Prostate gland (tissue), 2 donors: ENCODE measurements around the gene JAK1.

Experiments used
- POLR2A ChIP-seq: fragments of 450-650 bp; IDR thresholded peaks from one replicate; pipeline ENCODE4 v1.6.1; 2016; ENCODE audit warnings: antibody characterized with exemption, mild to moderate bottlenecking
- TF ChIP-seq, protein P1 (sequence below), 4 experiments: fragments of 200-600 bp in 2 of 4; fragments of 450-650 bp in 2 of 4; sonication (generic) in 2 of 4; IDR thresholded peaks; 1 replicate in 3 of 4; 2 replicates in 1 of 4; pipeline ENCODE4 v1.5.1; 2016 to 2019; ENCODE audit warnings: antibody characterized with exemption in 4 of 4, mild to moderate bottlenecking in 2 of 4, moderate library complexity in 2 of 4

DNA sequence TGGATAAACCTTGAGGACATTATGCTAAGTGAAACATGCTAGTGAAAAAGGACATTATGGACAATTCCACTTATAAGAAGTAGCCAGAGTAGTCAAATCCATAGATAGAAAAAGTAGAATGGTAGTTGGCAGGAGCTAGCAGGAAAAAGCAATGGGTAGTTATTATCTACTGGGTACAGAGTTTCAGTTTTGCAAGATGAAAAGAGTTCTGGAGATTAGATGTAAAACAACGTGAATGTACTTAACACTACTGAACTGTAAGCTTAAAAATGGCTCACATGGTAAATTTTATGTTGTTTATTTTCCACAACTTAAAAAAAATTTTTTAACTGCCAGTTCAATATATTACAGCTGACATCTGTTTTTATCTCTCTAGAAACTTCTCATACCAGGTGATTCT is 19.4 kb downstream of the JAK1 start:
- TF ChIP-seq, protein P1, sequence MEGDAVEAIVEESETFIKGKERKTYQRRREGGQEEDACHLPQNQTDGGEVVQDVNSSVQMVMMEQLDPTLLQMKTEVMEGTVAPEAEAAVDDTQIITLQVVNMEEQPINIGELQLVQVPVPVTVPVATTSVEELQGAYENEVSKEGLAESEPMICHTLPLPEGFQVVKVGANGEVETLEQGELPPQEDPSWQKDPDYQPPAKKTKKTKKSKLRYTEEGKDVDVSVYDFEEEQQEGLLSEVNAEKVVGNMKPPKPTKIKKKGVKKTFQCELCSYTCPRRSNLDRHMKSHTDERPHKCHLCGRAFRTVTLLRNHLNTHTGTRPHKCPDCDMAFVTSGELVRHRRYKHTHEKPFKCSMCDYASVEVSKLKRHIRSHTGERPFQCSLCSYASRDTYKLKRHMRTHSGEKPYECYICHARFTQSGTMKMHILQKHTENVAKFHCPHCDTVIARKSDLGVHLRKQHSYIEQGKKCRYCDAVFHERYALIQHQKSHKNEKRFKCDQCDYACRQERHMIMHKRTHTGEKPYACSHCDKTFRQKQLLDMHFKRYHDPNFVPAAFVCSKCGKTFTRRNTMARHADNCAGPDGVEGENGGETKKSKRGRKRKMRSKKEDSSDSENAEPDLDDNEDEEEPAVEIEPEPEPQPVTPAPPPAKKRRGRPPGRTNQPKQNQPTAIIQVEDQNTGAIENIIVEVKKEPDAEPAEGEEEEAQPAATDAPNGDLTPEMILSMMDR (IDR thresholded peaks at IDR 0.05), result no peak
- no peak for TF ChIP-seq POLR2A
